Measurements from ENCODE around the gene TPST1.
A peak's percentile ranks its signal among the peaks of the same experiment; 100 is the strongest.

TPST1 gene

GRCh38 chr7:66205741-66206090 lies 582 bp downstream of the TPST1 start:
- H3K4me1 ChIP-seq (ENCODE audit: insufficient read depth, insufficient read length): no peaks in the 10 kb centered on the region
- TF ChIP-seq ZNF274 (IDR thresholded peaks at IDR 0.05; ENCODE audit: low read depth, low read length) (no peak), SUZ12 (IDR thresholded peaks at IDR 0.05; ENCODE audit: extremely low read depth, insufficient read depth, insufficient read length) (no peak), YY1 (IDR thresholded peaks at IDR 0.05; ENCODE audit: insufficient read depth, insufficient read length) (no peak)
- no peaks in the 10 kb centered on the region for H3K9me3 ChIP-seq (ENCODE audit: insufficient read depth, low read length)
- no peak for DNase-seq (ENCODE audit: low read depth, low spot score)
- H3K4me3 ChIP-seq (ENCODE audit: insufficient read length, low read depth): peak overlapping the region; percentile 92
- H3K27me3 ChIP-seq (ENCODE audit: insufficient read depth, insufficient read length): peaks cover 8% of the 10 kb centered on the region
- peak overlapping the region; percentile 96 for H3K9ac ChIP-seq (ENCODE audit: insufficient read length, low read depth)
- peaks cover 18% of the 10 kb centered on the region for H3K36me3 ChIP-seq (ENCODE audit: insufficient read depth, insufficient read length, low read length)

GRCh38 chr7:66206119-66206933 lies 1.2 kb downstream of the TPST1 start:
- H3K27me3 ChIP-seq (ENCODE audit: insufficient read depth, insufficient read length): peaks cover 8% of the 10 kb centered on the region

GRCh38 chr7:66206934-66207240 lies 1.8 kb downstream of the TPST1 start:
- H3K9ac ChIP-seq (ENCODE audit: insufficient read length, low read depth): no peak overlapping the region
- H3K4me3 ChIP-seq (ENCODE audit: insufficient read length, low read depth): no peak overlapping the region

More at GRCh38 chr7:66206119-66206933, 1.2 kb downstream of the TPST1 start:
- Histone ChIP-seq H3K36me3 (ENCODE audit: insufficient read depth, insufficient read length, low read length) (peaks cover 19% of the 10 kb centered on the region), H3K9me3 (ENCODE audit: insufficient read depth, low read length) (no peaks in the 10 kb centered on the region), H3K4me1 (ENCODE audit: insufficient read depth, insufficient read length) (no peaks in the 10 kb centered on the region), H3K9ac (ENCODE audit: insufficient read length, low read depth) (peak overlapping the region; percentile 96), H3K4me3 (ENCODE audit: insufficient read length, low read depth) (peak overlapping the region; percentile 92)
- TF ChIP-seq ZNF274 (IDR thresholded peaks at IDR 0.05; ENCODE audit: low read depth, low read length) (no peak), SUZ12 (IDR thresholded peaks at IDR 0.05; ENCODE audit: extremely low read depth, insufficient read depth, insufficient read length) (no peak), YY1 (IDR thresholded peaks at IDR 0.05; ENCODE audit: insufficient read depth, insufficient read length) (no peak)
- DNase-seq (ENCODE audit: low read depth, low spot score): no peak

GRCh38 chr7:66207540-66207939 lies 2.4 kb downstream of the TPST1 start:
- no peak for DNase-seq (ENCODE audit: low read depth, low spot score)
- Histone ChIP-seq H3K9me3 (ENCODE audit: insufficient read depth, low read length) (no peaks in the 10 kb centered on the region), H3K36me3 (ENCODE audit: insufficient read depth, insufficient read length, low read length) (peaks cover 19% of the 10 kb centered on the region), H3K9ac (ENCODE audit: insufficient read length, low read depth) (no peak overlapping the region), H3K4me3 (ENCODE audit: insufficient read length, low read depth) (no peak overlapping the region), H3K4me1 (ENCODE audit: insufficient read depth, insufficient read length) (no peaks in the 10 kb centered on the region), H3K27me3 (ENCODE audit: insufficient read depth, insufficient read length) (peaks cover 8% of the 10 kb centered on the region)
- no peak for TF ChIP-seq ZNF274 (IDR thresholded peaks at IDR 0.05; ENCODE audit: low read depth, low read length)
- TF ChIP-seq YY1 (IDR thresholded peaks at IDR 0.05; ENCODE audit: insufficient read depth, insufficient read length): no peak
- TF ChIP-seq SUZ12 (IDR thresholded peaks at IDR 0.05; ENCODE audit: extremely low read depth, insufficient read depth, insufficient read length): no peak

More at GRCh38 chr7:66206934-66207240, 1.8 kb downstream of the TPST1 start:
- no peak for DNase-seq (ENCODE audit: low read depth, low spot score)
- Histone ChIP-seq H3K9me3 (ENCODE audit: insufficient read depth, low read length) (no peaks in the 10 kb centered on the region), H3K36me3 (ENCODE audit: insufficient read depth, insufficient read length, low read length) (peaks cover 19% of the 10 kb centered on the region), H3K4me1 (ENCODE audit: insufficient read depth, insufficient read length) (no peaks in the 10 kb centered on the region), H3K27me3 (ENCODE audit: insufficient read depth, insufficient read length) (peaks cover 8% of the 10 kb centered on the region)
- TF ChIP-seq SUZ12 (IDR thresholded peaks at IDR 0.05; ENCODE audit: extremely low read depth, insufficient read depth, insufficient read length) (no peak), YY1 (IDR thresholded peaks at IDR 0.05; ENCODE audit: insufficient read depth, insufficient read length) (no peak), ZNF274 (IDR thresholded peaks at IDR 0.05; ENCODE audit: low read depth, low read length) (no peak)

GRCh38 chr7:66211429-66211828 lies 6.3 kb downstream of the TPST1 start:
- Histone ChIP-seq H3K9me3 (ENCODE audit: insufficient read depth, low read length) (no peaks in the 10 kb centered on the region), H3K27me3 (ENCODE audit: insufficient read depth, insufficient read length) (no peaks in the 10 kb centered on the region), H3K4me3 (ENCODE audit: insufficient read length, low read depth) (no peak overlapping the region), H3K9ac (ENCODE audit: insufficient read length, low read depth) (no peak overlapping the region), H3K4me1 (ENCODE audit: insufficient read depth, insufficient read length) (no peaks in the 10 kb centered on the region), H3K36me3 (ENCODE audit: insufficient read depth, insufficient read length, low read length) (peaks cover 19% of the 10 kb centered on the region)
- no peak for TF ChIP-seq YY1 (IDR thresholded peaks at IDR 0.05; ENCODE audit: insufficient read depth, insufficient read length)
- DNase-seq (ENCODE audit: low read depth, low spot score): no peak

GRCh38 chr7:66213637-66214036 lies 8.5 kb downstream of the TPST1 start:
- no peak for DNase-seq (ENCODE audit: low read depth, low spot score)
- Histone ChIP-seq H3K4me3 (ENCODE audit: insufficient read length, low read depth) (no peak overlapping the region), H3K27me3 (ENCODE audit: insufficient read depth, insufficient read length) (no peaks in the 10 kb centered on the region), H3K9me3 (ENCODE audit: insufficient read depth, low read length) (no peaks in the 10 kb centered on the region), H3K9ac (ENCODE audit: insufficient read length, low read depth) (no peak overlapping the region), H3K4me1 (ENCODE audit: insufficient read depth, insufficient read length) (no peaks in the 10 kb centered on the region), H3K36me3 (ENCODE audit: insufficient read depth, insufficient read length, low read length) (peaks cover 19% of the 10 kb centered on the region)
- TF ChIP-seq SUZ12 (IDR thresholded peaks at IDR 0.05; ENCODE audit: extremely low read depth, insufficient read depth, insufficient read length) (no peak), ZNF274 (IDR thresholded peaks at IDR 0.05; ENCODE audit: low read depth, low read length) (no peak), YY1 (IDR thresholded peaks at IDR 0.05; ENCODE audit: insufficient read depth, insufficient read length) (no peak)

- Histone ChIP-seq H3K4me3 (ENCODE audit: insufficient read length, low read depth) (no peak overlapping the region), H3K9ac (ENCODE audit: insufficient read length, low read depth) (no peak overlapping the region), H3K9me3 (ENCODE audit: insufficient read depth, low read length) (no peaks in the 10 kb centered on the region), H3K36me3 (ENCODE audit: insufficient read depth, insufficient read length, low read length) (no peaks in the 10 kb centered on the region), H3K4me1 (ENCODE audit: insufficient read depth, insufficient read length) (peaks cover 2% of the 10 kb centered on the region), H3K27me3 (ENCODE audit: insufficient read depth, insufficient read length) (no peaks in the 10 kb centered on the region)
- no peak for TF ChIP-seq ZNF274 (IDR thresholded peaks at IDR 0.05; ENCODE audit: low read depth, low read length)
- TF ChIP-seq YY1 (IDR thresholded peaks at IDR 0.05; ENCODE audit: insufficient read depth, insufficient read length): no peak
- no peak for TF ChIP-seq SUZ12 (IDR thresholded peaks at IDR 0.05; ENCODE audit: extremely low read depth, insufficient read depth, insufficient read length)
- no peak for DNase-seq (ENCODE audit: low read depth, low spot score)
Observed at GRCh38 chr7:66216687-66217086, 11.6 kb downstream of the TPST1 start.
